Measurements from ENCODE around the gene ZNF438.
"Not testable (repeated sequence)": the region's sequence is repeated elsewhere in the genome, so short reads cannot be mapped to it uniquely, and the experiment has no call there.

- TF ChIP-seq CTCF, POLR2A (IDR thresholded peaks at IDR 0.05): not testable (repeated sequence)
Observed at GRCh38 chr10:30901487-30901886, 130.2 kb downstream of the ZNF438 start.

All from lower leg skin (tissue), 3 donors.